ENCODE measurements around the gene CC2D1B.

DNA sequence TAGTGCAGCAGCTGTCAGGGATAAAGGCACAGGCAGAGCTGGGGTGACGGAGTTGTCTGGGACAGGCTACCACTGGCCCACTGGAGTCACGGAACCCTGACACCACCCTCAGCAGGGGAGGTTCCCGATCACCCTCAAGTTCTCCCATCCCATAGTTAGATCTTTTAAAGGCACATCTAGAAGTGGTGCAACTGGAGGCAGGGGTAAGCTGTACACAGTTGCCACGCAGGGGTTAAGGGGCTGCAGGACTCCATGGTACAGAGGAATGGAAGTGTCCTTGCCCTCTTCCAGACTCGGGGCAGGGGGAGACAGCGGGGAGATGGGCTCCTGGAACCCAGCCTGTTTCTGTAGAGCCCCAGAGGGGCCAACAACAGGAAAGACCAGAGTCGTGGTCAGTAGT is 13.3 kb downstream of the CC2D1B start:
- TF ChIP-seq REST (IDR thresholded peaks at IDR 0.05; ENCODE audit: unreplicated experiment) (no peak), ETS1 (IDR thresholded peaks at IDR 0.05) (no peak), CTCF (conservative IDR thresholded peaks at IDR 0.05; ENCODE audit: low read depth in 2 of 2) (no peak), CREB1 (CRISPR knock-in tag; IDR thresholded peaks at IDR 0.05; ENCODE audit: low read depth) (no peak), EZH2 (IDR thresholded peaks at IDR 0.05; ENCODE audit: low read depth, unreplicated experiment) (no peak), EZH2phosphoT487 (IDR thresholded peaks at IDR 0.05; ENCODE audit: unreplicated experiment) (no peak), POLR2AphosphoS5 (IDR thresholded peaks at IDR 0.05; ENCODE audit: low read depth) (no peak), JUNB (IDR thresholded peaks at IDR 0.05; ENCODE audit: unreplicated experiment) (no peak), NANOG (IDR thresholded peaks at IDR 0.05; ENCODE audit: borderline replicate concordance) (no peak), ZNF114 (CRISPR knock-in tag; IDR thresholded peaks at IDR 0.05) (no peak)
